Astrocyte (in vitro differentiated cells and primary cell): ENCODE data around the gene TBCB. TPM values are rescaled to one million over a fixed set of nuclear protein-coding genes. Genes with fewer than 3 reads are reported as not detected.
A peak's percentile ranks its signal among the peaks of the same experiment; 100 is the strongest.

ENCODE experiments used
- DNase-seq: peaks from one replicate; pipeline ENCODE4 v3.0.0-alpha.2; 2010; ENCODE audit warnings: low read depth
- FAIRE-seq: peaks from 2 replicates; lab custom pipeline; 2011; peaks lifted over from hg19 to GRCh38; lab: Jason Lieb, UNC
- H2AFZ ChIP-seq: 2 replicates; pipeline ENCODE4 v1.6.0; 2012; ENCODE audit warnings: low read depth, low read length, inconsistent platforms
- H3K27ac ChIP-seq: 2 replicates; pipeline ENCODE4 v1.5.1; 2011; ENCODE audit warnings: low read depth, low read length, inconsistent platforms
- H3K27me3 ChIP-seq: 2 replicates; pipeline ENCODE4 v1.6.0; 2011; ENCODE audit warnings: low read length, inconsistent platforms; ENCODE audit not compliant: insufficient read depth
- H3K36me3 ChIP-seq: 2 replicates; pipeline ENCODE4 v1.5.1; 2011; ENCODE audit warnings: low read length, inconsistent platforms; ENCODE audit not compliant: insufficient read depth
- H3K4me1 ChIP-seq: 2 replicates; pipeline ENCODE4 v1.5.1; 2011; ENCODE audit warnings: low read length, inconsistent platforms; ENCODE audit not compliant: insufficient read depth
- H3K4me2 ChIP-seq: 2 replicates; pipeline ENCODE4 v1.6.0; 2012; ENCODE audit warnings: low read length, inconsistent platforms
- H3K4me3 ChIP-seq: 2 replicates; pipeline ENCODE4 v1.5.1; 2011; ENCODE audit warnings: low read depth, mild to moderate bottlenecking, low read length, inconsistent platforms; ENCODE audit not compliant: insufficient read depth
- H3K79me2 ChIP-seq: 2 replicates; pipeline ENCODE4 v1.6.0; 2012; ENCODE audit warnings: mild to moderate bottlenecking, low read length, inconsistent platforms; ENCODE audit not compliant: insufficient read depth
- H3K9ac ChIP-seq: 2 replicates; pipeline ENCODE4 v1.6.0; 2012; ENCODE audit warnings: mild to moderate bottlenecking, low read length, inconsistent platforms
- H3K9me3 ChIP-seq: 2 replicates; pipeline ENCODE4 v1.5.1; 2012; ENCODE audit warnings: low read depth, mild to moderate bottlenecking, low read length, inconsistent platforms; ENCODE audit not compliant: insufficient read depth
- H4K20me1 ChIP-seq: 2 replicates; pipeline ENCODE4 v1.6.0; 2012; ENCODE audit warnings: low read length, inconsistent platforms; ENCODE audit not compliant: insufficient read depth
- H3K27ac Mint-ChIP-seq: one replicate; pipeline ENCODE4 v1.8.0; 2021; ENCODE audit warnings: mild to moderate bottlenecking, mixed read lengths; ENCODE audit not compliant: unreplicated experiment
- H3K27me3 Mint-ChIP-seq: one replicate; pipeline ENCODE4 v1.8.0; 2021; ENCODE audit warnings: low read depth, mixed read lengths; ENCODE audit not compliant: unreplicated experiment
- H3K36me3 Mint-ChIP-seq: one replicate; pipeline ENCODE4 v1.8.0; 2021; ENCODE audit warnings: low read depth, mixed read lengths; ENCODE audit not compliant: unreplicated experiment
- H3K4me1 Mint-ChIP-seq: one replicate; pipeline ENCODE4 v1.8.0; 2021; ENCODE audit warnings: low read depth, mixed read lengths; ENCODE audit not compliant: unreplicated experiment
- H3K4me3 Mint-ChIP-seq: one replicate; pipeline ENCODE4 v1.8.0; 2021; ENCODE audit warnings: mild to moderate bottlenecking, moderate library complexity, mixed read lengths; ENCODE audit not compliant: unreplicated experiment
- H3K9me3 Mint-ChIP-seq: one replicate; pipeline ENCODE4 v1.8.0; 2021; ENCODE audit warnings: mild to moderate bottlenecking, mixed read lengths; ENCODE audit not compliant: unreplicated experiment
- CTCF ChIP-seq: IDR thresholded peaks from 2 replicates; pipeline ENCODE4 v1.5.1; 2011; ENCODE audit warnings: low read depth, mild to moderate bottlenecking, inconsistent platforms, low read length, moderate library complexity; ENCODE audit not compliant: insufficient read depth
- EZH2 ChIP-seq: IDR thresholded peaks from 2 replicates; pipeline ENCODE4 v1.6.1; 2012; ENCODE audit warnings: mild to moderate bottlenecking, low read length, inconsistent platforms; ENCODE audit not compliant: insufficient read depth
- total RNA-seq: library from RNA; stranded (reverse); gene quantifications from 2 replicates; pipeline ENCODE4 v1.2.1, GENCODE V29; 2021

The TBCB gene
- total RNA-seq, 1 donor from 2014 or later = 244 TPM

DNA sequence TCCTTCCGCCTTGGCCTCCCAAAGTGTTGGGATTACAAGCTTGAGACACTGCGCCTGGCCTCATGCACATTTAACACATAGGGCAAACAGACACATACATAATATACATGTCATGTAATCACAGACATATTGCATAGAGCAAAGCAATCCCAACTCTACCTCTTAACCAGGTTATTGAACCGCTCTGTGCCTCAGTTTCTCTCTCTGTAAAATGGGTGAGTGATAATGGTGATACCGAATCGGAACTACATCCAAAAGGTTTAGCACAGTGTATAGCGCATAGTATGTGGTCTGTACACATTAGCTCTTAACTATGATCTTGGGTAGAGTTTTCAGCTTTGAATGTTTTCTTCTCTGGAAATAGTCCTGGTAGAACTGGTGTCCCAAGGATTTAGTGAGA is 29.4 kb downstream of the TBCB start:
- Mint-ChIP-seq H3K36me3 (peaks cover 37% of the 10 kb centered on the region), H3K9me3 (peaks cover 3% of the 10 kb centered on the region), H3K27ac (no peak overlapping the region), H3K4me3 (peak overlapping the region; percentile 40), H3K4me1 (peaks cover 6% of the 10 kb centered on the region), H3K27me3 (no peaks in the 10 kb centered on the region)
- TF ChIP-seq CTCF = no peak
- no peak for TF ChIP-seq EZH2
- H3K9ac ChIP-seq = no peak overlapping the region
- peaks cover 66% of the 10 kb centered on the region for H4K20me1 ChIP-seq
- no peaks in the 10 kb centered on the region for H3K27me3 ChIP-seq
- H3K79me2 ChIP-seq = peaks cover 59% of the 10 kb centered on the region
- DNase-seq = no peak
- H3K4me3 ChIP-seq = no peak overlapping the region
- FAIRE-seq = no peak
- H3K4me1 ChIP-seq = peaks cover 7% of the 10 kb centered on the region
- no peaks in the 10 kb centered on the region for H3K9me3 ChIP-seq
- no peak overlapping the region for H2AFZ ChIP-seq
- no peak overlapping the region for H3K4me2 ChIP-seq
- H3K27ac ChIP-seq = no peak overlapping the region
- H3K36me3 ChIP-seq = peaks cover 48% of the 10 kb centered on the region

- H3K4me2 ChIP-seq = no peak overlapping the region
- H3K79me2 ChIP-seq = peaks cover 19% of the 10 kb centered on the region
- no peak overlapping the region for H2AFZ ChIP-seq
- no peaks in the 10 kb centered on the region for H3K27me3 ChIP-seq
- Mint-ChIP-seq H3K27ac (no peak overlapping the region), H3K27me3 (no peaks in the 10 kb centered on the region), H3K4me3 (no peak overlapping the region), H3K36me3 (peaks cover 33% of the 10 kb centered on the region), H3K4me1 (no peaks in the 10 kb centered on the region), H3K9me3 (no peaks in the 10 kb centered on the region)
- DNase-seq (no peak), FAIRE-seq (no peak)
- no peaks in the 10 kb centered on the region for H3K4me1 ChIP-seq
- H3K36me3 ChIP-seq = peaks cover 32% of the 10 kb centered on the region
- H3K4me3 ChIP-seq = no peak overlapping the region
- TF ChIP-seq EZH2 (no peak), CTCF (no peak)
- H3K27ac ChIP-seq = no peak overlapping the region
- peaks cover 62% of the 10 kb centered on the region for H4K20me1 ChIP-seq
- H3K9ac ChIP-seq = no peak overlapping the region
- no peaks in the 10 kb centered on the region for H3K9me3 ChIP-seq
Measured at GRCh38 chr19:36149673-36150406, 34.6 kb downstream of the TBCB start.

DNA sequence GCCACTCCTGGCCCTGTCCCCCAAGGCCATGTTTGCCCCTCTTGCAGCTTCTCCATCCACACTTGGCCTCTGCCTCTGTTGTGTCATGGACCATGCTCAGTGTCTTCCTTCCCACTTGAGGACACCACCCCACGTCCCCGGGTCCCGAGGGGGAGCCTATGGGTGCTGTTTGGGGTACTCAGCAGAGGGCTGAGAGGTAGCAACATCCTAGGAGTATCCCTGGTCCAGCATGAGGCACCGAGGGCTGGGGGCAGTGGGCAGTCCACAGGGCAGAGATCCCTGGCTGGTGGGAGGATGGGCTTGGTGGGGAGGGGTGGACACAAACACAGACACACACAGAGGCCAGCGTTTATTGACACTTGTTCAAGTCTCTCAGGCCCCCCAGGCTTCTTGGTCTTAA is 35.3 kb downstream of the TBCB start:
- Mint-ChIP-seq H3K36me3 (peaks cover 36% of the 10 kb centered on the region), H3K27ac (no peak overlapping the region), H3K27me3 (no peaks in the 10 kb centered on the region), H3K9me3 (no peaks in the 10 kb centered on the region), H3K4me1 (peaks cover 3% of the 10 kb centered on the region), H3K4me3 (no peak overlapping the region)
- no peak overlapping the region for H3K27ac ChIP-seq
- TF ChIP-seq EZH2 (no peak), CTCF (no peak)
- no peak overlapping the region for H2AFZ ChIP-seq
- H3K36me3 ChIP-seq = peaks cover 29% of the 10 kb centered on the region
- H3K4me1 ChIP-seq = no peaks in the 10 kb centered on the region
- no peaks in the 10 kb centered on the region for H3K27me3 ChIP-seq
- no peak overlapping the region for H3K4me3 ChIP-seq
- H3K4me2 ChIP-seq = no peak overlapping the region
- DNase-seq = no peak
- H3K9ac ChIP-seq = no peak overlapping the region
- peaks cover 55% of the 10 kb centered on the region for H4K20me1 ChIP-seq
- H3K79me2 ChIP-seq = peaks cover 14% of the 10 kb centered on the region
- no peak for FAIRE-seq
- H3K9me3 ChIP-seq = no peaks in the 10 kb centered on the region
